Measurements from ENCODE around the gene NUDT14. TPM values are rescaled to one million over a fixed set of nuclear protein-coding genes. Genes with fewer than 3 reads are reported as not detected.
A peak's percentile ranks its signal among the peaks of the same experiment; 100 is the strongest.

Gene NUDT14
- total RNA-seq, 2 donors from 2014 or later = 13.3 to 18.2 TPM

GRCh38 chr14:105138021-105138541 is 43.0 kb downstream of the NUDT14 start:
- H3K4me1 Mint-ChIP-seq (ENCODE audit: low read depth) = no peaks in the 10 kb centered on the region
- no peak overlapping the region for H3K4me3 Mint-ChIP-seq
- DNase-seq (no peak), ATAC-seq (replicated peaks in 1 of 2) (no peak)
- H3K9me3 Mint-ChIP-seq = peaks cover 2 to 7% of the 10 kb centered on the region in 2 donors
- peaks cover 6% of the 10 kb centered on the region for H3K27me3 Mint-ChIP-seq (ENCODE audit: low read depth)
- peaks cover 4 to 6% of the 10 kb centered on the region in 2 donors for H3K36me3 Mint-ChIP-seq (ENCODE audit: insufficient read depth in 2 of 2)
- H3K27ac Mint-ChIP-seq = no peak overlapping the region

DNA sequence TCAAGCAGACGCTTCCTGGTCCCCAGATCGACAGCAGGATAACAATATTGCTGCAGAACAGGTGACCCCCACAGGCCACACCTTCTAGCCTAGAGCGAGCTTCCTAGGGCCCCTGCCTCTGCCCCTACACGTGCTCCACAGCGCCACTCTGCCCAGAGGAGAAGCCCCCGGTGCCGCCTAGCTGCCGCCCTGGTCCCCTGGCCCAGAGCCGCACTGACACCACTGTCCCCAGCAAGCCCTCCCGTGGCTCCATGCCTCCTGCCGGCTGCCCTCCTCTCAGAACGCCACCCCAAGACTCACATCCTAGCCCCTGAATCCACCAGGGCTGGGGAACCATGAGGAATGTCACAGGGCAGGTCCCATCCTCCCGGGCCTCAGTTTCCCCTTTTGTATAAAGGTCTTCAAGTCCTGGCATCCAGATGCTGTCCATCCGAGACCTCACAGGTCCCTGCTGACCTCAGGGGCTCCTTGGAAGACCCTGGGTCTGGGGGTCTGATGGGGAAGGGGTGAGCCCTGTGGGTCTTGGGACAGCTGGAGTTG is 43.6 kb downstream of the NUDT14 start:
- no peak for DNase-seq
- no peak for ATAC-seq (replicated peaks in 1 of 2)
- Mint-ChIP-seq H3K36me3 (ENCODE audit: insufficient read depth in 2 of 2) (peaks cover 4 to 6% of the 10 kb centered on the region in 2 donors), H3K4me3 (no peak overlapping the region), H3K27ac (no peak overlapping the region), H3K27me3 (ENCODE audit: low read depth) (peaks cover 10% of the 10 kb centered on the region), H3K4me1 (ENCODE audit: low read depth) (no peaks in the 10 kb centered on the region), H3K9me3 (peaks cover 2 to 7% of the 10 kb centered on the region in 2 donors)

DNA sequence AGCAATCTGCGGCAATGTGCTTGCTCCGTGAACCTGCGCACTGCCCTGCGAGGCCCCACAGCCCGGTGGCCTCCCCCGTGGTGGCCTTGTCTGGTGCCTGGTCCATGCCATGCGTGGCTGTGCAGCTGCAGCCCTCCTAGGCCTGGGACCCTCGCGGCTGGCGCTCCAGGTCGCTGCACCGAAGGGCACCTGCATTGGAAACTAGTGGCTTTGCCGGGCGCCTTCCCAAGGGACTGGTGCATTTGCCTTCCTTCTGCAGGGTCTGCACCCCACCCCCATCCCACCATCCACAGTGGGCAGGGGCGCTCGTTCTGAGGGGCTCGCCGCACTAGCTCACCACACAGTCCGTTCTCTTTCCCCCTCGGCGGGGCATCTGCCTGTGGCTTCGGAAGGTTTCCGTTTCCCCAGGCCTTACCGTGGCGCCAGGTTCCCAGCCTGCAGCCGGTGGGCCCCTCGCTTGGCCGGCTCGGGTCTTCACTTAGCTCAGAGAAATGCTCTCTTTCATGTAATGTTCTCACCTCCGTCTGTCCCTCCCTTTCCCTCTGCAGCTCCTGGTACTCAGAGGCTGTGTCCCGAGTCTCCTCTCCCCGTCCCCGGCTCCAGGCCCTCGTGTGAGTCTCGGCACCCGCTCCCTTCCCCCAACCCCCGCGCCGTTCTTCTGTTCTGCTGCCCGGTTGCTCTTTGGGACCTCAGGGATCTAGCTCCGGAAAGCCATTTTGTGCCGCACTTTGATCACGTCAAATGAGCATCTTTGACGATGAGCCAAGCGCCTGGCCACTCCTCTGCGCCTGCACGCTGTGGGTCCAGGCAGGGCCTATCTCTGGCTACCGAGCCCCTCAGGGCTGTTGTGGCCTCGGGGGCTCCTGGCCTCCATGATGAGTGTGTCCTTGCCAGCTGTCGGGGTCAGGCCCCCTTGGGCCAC is 44.5 kb downstream of the NUDT14 start:
- Mint-ChIP-seq H3K9me3 (peaks cover 2 to 7% of the 10 kb centered on the region in 2 donors), H3K4me1 (ENCODE audit: low read depth) (no peaks in the 10 kb centered on the region), H3K36me3 (ENCODE audit: insufficient read depth in 2 of 2) (peaks cover 3 to 6% of the 10 kb centered on the region in 2 donors), H3K4me3 (no peak overlapping the region), H3K27ac (no peak overlapping the region), H3K27me3 (ENCODE audit: low read depth) (peaks cover 10% of the 10 kb centered on the region)
- ATAC-seq (replicated peaks in 1 of 2) (no peak), DNase-seq (no peak)

GRCh38 chr14:105135700-105136395 is 45.3 kb downstream of the NUDT14 start:
- ATAC-seq (replicated peaks in 1 of 2) (no peak), DNase-seq (no peak)
- no peak overlapping the region for H3K27ac Mint-ChIP-seq
- H3K27me3 Mint-ChIP-seq (ENCODE audit: low read depth) = peaks cover 10% of the 10 kb centered on the region
- H3K4me1 Mint-ChIP-seq (ENCODE audit: low read depth) = no peaks in the 10 kb centered on the region
- peaks cover 2 to 5% of the 10 kb centered on the region in 2 donors for H3K9me3 Mint-ChIP-seq
- H3K36me3 Mint-ChIP-seq (ENCODE audit: insufficient read depth in 2 of 2) = peaks cover 3 to 4% of the 10 kb centered on the region in 2 donors
- no peak overlapping the region for H3K4me3 Mint-ChIP-seq

DNA sequence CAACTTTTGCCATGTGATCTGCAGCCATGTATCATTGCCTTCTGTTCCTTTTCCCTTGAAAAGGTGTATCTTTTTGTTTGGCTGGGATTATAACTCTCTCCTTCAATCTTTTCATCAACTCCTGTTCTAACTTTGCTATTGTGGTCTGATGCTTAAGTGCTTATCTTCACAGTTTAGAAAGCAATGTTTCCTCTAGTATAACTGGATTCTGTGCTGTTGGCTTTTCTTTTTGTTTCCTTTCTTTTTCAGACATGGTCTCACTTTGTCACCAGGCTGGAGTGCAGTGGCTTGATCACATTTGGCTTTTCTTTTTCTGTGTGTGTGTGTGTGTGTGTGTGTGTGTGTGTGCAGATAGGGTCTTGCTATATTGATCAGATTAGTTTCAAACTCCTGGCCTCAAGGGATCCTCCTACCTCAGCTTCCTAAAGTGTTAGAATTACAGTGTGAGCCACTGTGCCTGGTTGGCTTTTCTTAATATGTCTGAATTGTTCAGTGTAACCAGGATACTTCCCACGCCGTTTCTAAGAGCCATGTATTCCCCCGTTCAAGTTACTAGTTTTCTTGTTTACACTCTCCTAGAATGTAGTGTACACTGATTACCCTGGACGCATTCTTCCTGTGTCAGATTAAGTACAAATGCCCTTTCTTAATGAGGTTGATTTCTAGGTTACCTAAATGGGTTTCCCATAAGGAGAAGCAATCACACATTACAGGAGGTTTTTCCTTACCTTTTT is 48.0 kb downstream of the NUDT14 start:
- Mint-ChIP-seq H3K27ac (no peak overlapping the region), H3K4me1 (ENCODE audit: low read depth) (no peaks in the 10 kb centered on the region), H3K36me3 (ENCODE audit: insufficient read depth in 2 of 2) (peaks cover 2 to 3% of the 10 kb centered on the region in 2 donors), H3K9me3 (no peaks in the 10 kb centered on the region), H3K4me3 (no peak overlapping the region), H3K27me3 (ENCODE audit: low read depth) (peaks cover 10% of the 10 kb centered on the region)
- ATAC-seq (replicated peaks in 1 of 2) (no peak), DNase-seq (no peak)

GRCh38 chr14:105131241-105131640 is 49.9 kb downstream of the NUDT14 start:
- no peak for DNase-seq
- Mint-ChIP-seq H3K36me3 (ENCODE audit: insufficient read depth in 2 of 2) (peaks cover 2 to 3% of the 10 kb centered on the region in 2 donors), H3K9me3 (no peaks in the 10 kb centered on the region), H3K27me3 (ENCODE audit: low read depth) (peaks cover 11% of the 10 kb centered on the region), H3K27ac (no peak overlapping the region), H3K4me3 (no peak overlapping the region), H3K4me1 (ENCODE audit: low read depth) (no peaks in the 10 kb centered on the region)
- no peak for ATAC-seq (replicated peaks in 1 of 2)

GRCh38 chr14:105128059-105128458 is 53.1 kb downstream of the NUDT14 start:
- no peak for ATAC-seq (replicated peaks in 1 of 2)
- Mint-ChIP-seq H3K27me3 (ENCODE audit: low read depth) (peaks cover 8% of the 10 kb centered on the region), H3K4me3 (no peak overlapping the region), H3K9me3 (no peaks in the 10 kb centered on the region), H3K27ac (no peak overlapping the region), H3K36me3 (ENCODE audit: insufficient read depth in 2 of 2) (peaks cover 0 to 1% of the 10 kb centered on the region in 2 donors), H3K4me1 (ENCODE audit: low read depth) (peaks cover 7% of the 10 kb centered on the region)
- no peak for DNase-seq

DNA sequence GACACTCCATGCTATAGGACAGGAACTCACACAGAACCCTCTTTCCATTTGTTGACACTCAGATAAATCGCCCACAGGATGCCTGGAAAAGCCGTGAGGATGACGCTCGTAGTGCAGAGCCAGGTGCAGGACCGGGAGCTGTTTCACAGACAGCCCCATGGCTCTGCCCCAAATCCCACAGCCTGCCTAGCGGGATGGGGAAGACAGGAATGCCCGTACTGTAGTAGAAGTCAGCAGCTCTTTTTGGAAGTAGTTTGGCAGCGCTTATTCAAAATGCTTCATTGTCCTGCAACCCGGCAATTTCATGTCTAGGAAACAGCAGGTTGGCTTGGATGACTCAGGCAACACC is 54.2 kb downstream of the NUDT14 start:
- ATAC-seq (replicated peaks in 1 of 2) = no peak
- Mint-ChIP-seq H3K9me3 (peaks cover 3 to 7% of the 10 kb centered on the region in 2 donors), H3K4me1 (ENCODE audit: low read depth) (peaks cover 7% of the 10 kb centered on the region), H3K4me3 (no peak overlapping the region), H3K27me3 (ENCODE audit: low read depth) (peaks cover 14% of the 10 kb centered on the region), H3K36me3 (ENCODE audit: insufficient read depth in 2 of 2) (peaks cover 2 to 3% of the 10 kb centered on the region in 2 donors), H3K27ac (no peak overlapping the region)
- DNase-seq = no peak

- peaks cover 5 to 9% of the 10 kb centered on the region in 2 donors for H3K9me3 Mint-ChIP-seq
- ATAC-seq (replicated peaks in 1 of 2) = no peak
- no peak overlapping the region for H3K4me3 Mint-ChIP-seq
- no peak for DNase-seq
- peaks cover 2 to 4% of the 10 kb centered on the region in 2 donors for H3K36me3 Mint-ChIP-seq (ENCODE audit: insufficient read depth in 2 of 2)
- H3K4me1 Mint-ChIP-seq (ENCODE audit: low read depth) = peaks cover 7% of the 10 kb centered on the region
- H3K27ac Mint-ChIP-seq = no peak overlapping the region
- H3K27me3 Mint-ChIP-seq (ENCODE audit: low read depth) = peaks cover 20% of the 10 kb centered on the region
Observed at GRCh38 chr14:105126126-105126980, 54.8 kb downstream of the NUDT14 start.

DNA sequence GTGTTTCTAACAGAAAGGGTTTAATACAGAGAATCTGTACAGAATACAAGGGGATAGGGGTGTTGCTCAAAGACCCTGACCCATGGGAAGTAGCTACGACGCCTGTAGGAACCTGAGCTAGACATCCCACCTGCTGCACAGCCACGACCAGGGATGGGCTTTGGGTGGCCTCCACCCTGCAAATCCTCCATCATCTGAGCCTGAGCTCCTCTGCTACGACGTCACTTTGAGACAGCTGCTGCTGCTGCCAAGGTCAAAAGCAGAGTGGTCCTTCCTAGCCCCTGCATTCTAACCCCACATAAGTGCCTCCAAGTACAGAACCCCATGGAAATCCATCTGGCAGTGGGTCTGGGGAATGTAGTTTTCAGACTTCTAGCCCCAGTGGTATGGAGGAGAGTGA is 56.3 kb downstream of the NUDT14 start:
- Mint-ChIP-seq H3K27ac (no peak overlapping the region), H3K36me3 (ENCODE audit: insufficient read depth in 2 of 2) (peaks cover 5 to 7% of the 10 kb centered on the region in 2 donors), H3K4me1 (ENCODE audit: low read depth) (peaks cover 7% of the 10 kb centered on the region)

GRCh38 chr14:105123981-105124765 is 56.9 kb downstream of the NUDT14 start:
- DNase-seq = no peak

More for the DNA sequence above, 56.3 kb downstream of the NUDT14 start:
- DNase-seq (no peak), ATAC-seq (replicated peaks in 1 of 2) (no peak)
- peaks cover 9 to 10% of the 10 kb centered on the region in 2 donors for H3K9me3 Mint-ChIP-seq
- H3K4me3 Mint-ChIP-seq = no peak overlapping the region
- H3K27me3 Mint-ChIP-seq (ENCODE audit: low read depth) = peaks cover 27% of the 10 kb centered on the region

More at GRCh38 chr14:105123981-105124765, 56.9 kb downstream of the NUDT14 start:
- Mint-ChIP-seq H3K4me1 (ENCODE audit: low read depth) (peaks cover 7% of the 10 kb centered on the region), H3K4me3 (peak overlapping the region in 1 of 2 donors; percentile 6), H3K36me3 (ENCODE audit: insufficient read depth in 2 of 2) (peaks cover 5 to 7% of the 10 kb centered on the region in 2 donors), H3K27me3 (ENCODE audit: low read depth) (peaks cover 27% of the 10 kb centered on the region), H3K9me3 (peaks cover 9 to 10% of the 10 kb centered on the region in 2 donors), H3K27ac (no peak overlapping the region)
- no peak for ATAC-seq (replicated peaks in 1 of 2)
